Measurements from ENCODE around the gene NPPB. TPM values are rescaled to one million over a fixed set of nuclear protein-coding genes. Genes with fewer than 3 reads are reported as not detected.

NPPB gene
- total RNA-seq, 1 experiment from 2014 or later, result not detected

DNA sequence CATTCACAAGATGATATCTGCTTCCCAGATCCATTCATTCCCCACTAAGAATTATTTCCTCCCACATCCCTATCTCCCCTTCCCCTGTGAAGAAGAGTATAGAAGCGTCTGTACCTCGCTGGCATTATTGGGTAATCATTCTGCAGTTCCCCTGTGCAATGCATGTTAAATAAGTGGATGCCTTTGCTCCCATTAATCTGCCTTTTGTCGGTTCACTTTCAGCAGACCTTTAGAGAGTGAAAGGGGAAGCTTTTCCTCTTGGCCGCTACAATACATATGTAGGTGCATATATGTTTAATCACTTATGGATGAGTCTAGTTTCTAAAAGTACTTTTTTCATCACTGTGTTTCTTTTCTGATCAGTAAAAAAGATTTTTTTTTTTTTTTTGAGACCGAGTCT lies 45.7 kb downstream of the NPPB start:
- intact Hi-C loops (cut with micrococcal nuclease; ENCODE audit: unreplicated experiment), result no loop called here
- no TSS peak for BruUV-seq (replicated peaks)
- CTCF ChIA-PET, result no interaction called here
- Mint-ChIP-seq H3K27me3 (ENCODE audit: unreplicated experiment) (no peaks in the 10 kb centered on the region), H3K9me3 (ENCODE audit: low read depth, unreplicated experiment) (no peaks in the 10 kb centered on the region), H3K27ac (ENCODE audit: unreplicated experiment) (no peak overlapping the region), H3K36me3 (ENCODE audit: insufficient read depth, unreplicated experiment) (peaks cover 31% of the 10 kb centered on the region), H3K4me1 (ENCODE audit: low read depth, unreplicated experiment) (no peaks in the 10 kb centered on the region), H3K4me3 (ENCODE audit: low read depth, unreplicated experiment) (no peak overlapping the region)
- DNase-seq, result no peak
- TF ChIP-seq, protein P1, sequence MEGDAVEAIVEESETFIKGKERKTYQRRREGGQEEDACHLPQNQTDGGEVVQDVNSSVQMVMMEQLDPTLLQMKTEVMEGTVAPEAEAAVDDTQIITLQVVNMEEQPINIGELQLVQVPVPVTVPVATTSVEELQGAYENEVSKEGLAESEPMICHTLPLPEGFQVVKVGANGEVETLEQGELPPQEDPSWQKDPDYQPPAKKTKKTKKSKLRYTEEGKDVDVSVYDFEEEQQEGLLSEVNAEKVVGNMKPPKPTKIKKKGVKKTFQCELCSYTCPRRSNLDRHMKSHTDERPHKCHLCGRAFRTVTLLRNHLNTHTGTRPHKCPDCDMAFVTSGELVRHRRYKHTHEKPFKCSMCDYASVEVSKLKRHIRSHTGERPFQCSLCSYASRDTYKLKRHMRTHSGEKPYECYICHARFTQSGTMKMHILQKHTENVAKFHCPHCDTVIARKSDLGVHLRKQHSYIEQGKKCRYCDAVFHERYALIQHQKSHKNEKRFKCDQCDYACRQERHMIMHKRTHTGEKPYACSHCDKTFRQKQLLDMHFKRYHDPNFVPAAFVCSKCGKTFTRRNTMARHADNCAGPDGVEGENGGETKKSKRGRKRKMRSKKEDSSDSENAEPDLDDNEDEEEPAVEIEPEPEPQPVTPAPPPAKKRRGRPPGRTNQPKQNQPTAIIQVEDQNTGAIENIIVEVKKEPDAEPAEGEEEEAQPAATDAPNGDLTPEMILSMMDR (IDR thresholded peaks at IDR 0.05; ENCODE audit: unreplicated experiment), result no peak

Other genes starting within 250 kb of the NPPB start
- 3.3 and 4.0 TPM in 2 replicates for gene FBXO2, start 204.5 kb downstream of the NPPB start, total RNA-seq (2022)
- gene FBXO44, start 204.1 kb downstream of the NPPB start, total RNA-seq (2022), result 9.8 and 10.1 TPM in 2 replicates
- gene FBXO6, start 194.7 kb downstream of the NPPB start, total RNA-seq (2022), result 3.0 and 3.9 TPM in 2 replicates
- gene MAD2L2, start 177.8 kb downstream of the NPPB start, total RNA-seq (2022), result 19.2 and 23.4 TPM in 2 replicates
- not detected in 2 replicates for gene DRAXIN, start 167.2 kb downstream of the NPPB start, total RNA-seq (2022)
- gene AGTRAP, start 122.8 kb downstream of the NPPB start, total RNA-seq (2022), result 30.4 and 41.2 TPM in 2 replicates
- gene C1orf167, start 96.8 kb downstream of the NPPB start, total RNA-seq (2022), result not detected in 2 replicates
- gene MTHFR, start 53.0 kb downstream of the NPPB start, total RNA-seq (2022), result 16.4 and 21.0 TPM in 2 replicates
- gene CLCN6, start 52.8 kb downstream of the NPPB start, total RNA-seq (2022), result 17.4 and 23.6 TPM in 2 replicates
- not detected in 2 replicates for gene NPPA, start 11.2 kb downstream of the NPPB start, total RNA-seq (2022)
- 33.7 and 37.8 TPM in 2 replicates for gene KIAA2013, start 67.5 kb upstream of the NPPB start, total RNA-seq (2022)
- gene PLOD1, start 75.8 kb upstream of the NPPB start, total RNA-seq (2022), result 77.2 and 80.2 TPM in 2 replicates
- gene MFN2, start 121.5 kb upstream of the NPPB start, total RNA-seq (2022), result 61.8 and 66.5 TPM in 2 replicates
- gene MIIP, start 160.6 kb upstream of the NPPB start, total RNA-seq (2022), result 23.4 and 28.8 TPM in 2 replicates
- gene TNFRSF8, start 204.4 kb upstream of the NPPB start, total RNA-seq (2022), result not detected in 2 replicates

Measured in Calu3 (cell line).